ENCODE results near the gene MGAT4C. TPM values are rescaled to one million over a fixed set of nuclear protein-coding genes. Genes with fewer than 3 reads are reported as not detected.
A peak's percentile ranks its signal among the peaks of the same experiment; 100 is the strongest.

MGAT4C gene
- polyA plus RNA-seq, 2 of the 4 experiments (the other 2 are of a cell fraction), result 0.17 TPM; not detected in 1

DNA sequence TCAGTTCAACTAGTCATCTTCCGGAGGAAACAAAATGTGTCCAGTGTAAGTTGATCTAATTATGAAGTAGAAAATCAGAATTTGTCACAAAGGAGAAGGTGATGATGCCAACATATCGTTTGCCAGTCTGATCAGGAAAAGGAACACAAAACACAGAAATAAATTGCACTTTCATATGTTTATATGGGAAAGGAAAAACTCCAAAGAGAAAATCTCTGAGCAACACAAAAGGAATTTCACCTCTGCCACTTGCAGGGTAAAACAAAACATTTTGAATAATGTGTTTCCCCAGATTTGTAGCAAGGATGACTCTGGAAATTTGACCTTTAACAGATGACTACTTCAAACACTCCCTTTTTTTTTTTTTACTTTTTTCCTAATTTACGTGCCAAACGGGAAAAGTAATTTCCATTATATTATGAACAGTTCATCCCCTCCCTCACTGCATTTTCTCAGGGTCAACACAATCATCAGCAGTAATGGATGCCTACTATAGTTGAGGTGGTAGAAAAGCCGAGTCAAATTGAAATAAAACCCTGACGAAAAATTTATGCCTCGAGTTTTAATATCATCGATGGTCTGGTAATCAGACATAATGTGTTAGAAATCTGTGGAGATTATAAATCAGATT, 25.6 kb downstream of the MGAT4C start:
- POLR2A ChIA-PET, result no interaction called here

DNA sequence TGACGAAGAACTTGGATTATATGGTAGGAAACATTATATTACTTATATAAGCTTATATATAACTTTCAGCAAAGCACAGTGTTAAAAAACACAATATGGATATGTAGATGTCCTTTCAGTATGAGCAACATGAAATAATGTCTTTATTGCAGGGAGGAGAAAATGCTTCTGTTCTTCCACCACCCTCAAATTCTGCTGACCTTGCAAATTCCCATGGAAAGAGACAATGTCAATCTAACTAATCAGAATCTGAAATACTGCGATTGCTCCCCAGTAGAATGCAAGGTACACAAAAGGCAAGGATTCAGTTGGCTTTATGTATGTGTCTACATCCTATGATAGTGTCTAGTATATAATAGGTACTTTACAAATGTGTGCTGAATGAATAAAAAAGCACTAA, 26.4 kb downstream of the MGAT4C start:
- Histone ChIP-seq H3K4me3 (no peak overlapping the region), H3K4me1 (peaks cover 13% of the 10 kb centered on the region), H3K4me2 (no peak overlapping the region), H3K9me3 (no peaks in the 10 kb centered on the region), H3K27ac (no peak overlapping the region)
- no peak for ATAC-seq
- 89% methylated on average over 2 of the region's 2 CpGs for WGBS (ENCODE audit: missing lambda C conversion rate)
- CTCF ChIA-PET, result no interaction called here
- no peak for FAIRE-seq
- TF ChIP-seq NFE2L2 (conservative IDR thresholded peaks at IDR 0.05; ENCODE audit: low read length) (no peak), FOXS1 (CRISPR knock-in tag; IDR thresholded peaks at IDR 0.05) (no peak), MAFK (IDR thresholded peaks at IDR 0.05; ENCODE audit: partially characterized antibody) (peak; percentile 99), ZSCAN20 (CRISPR knock-in tag; IDR thresholded peaks at IDR 0.05) (no peak), PHF8 (IDR thresholded peaks at IDR 0.05; ENCODE audit: borderline replicate concordance, low read depth) (no peak), CBX2 (IDR thresholded peaks at IDR 0.05; ENCODE audit: borderline replicate concordance, low read depth) (no peak)
- TF ChIP-seq, protein P1, sequence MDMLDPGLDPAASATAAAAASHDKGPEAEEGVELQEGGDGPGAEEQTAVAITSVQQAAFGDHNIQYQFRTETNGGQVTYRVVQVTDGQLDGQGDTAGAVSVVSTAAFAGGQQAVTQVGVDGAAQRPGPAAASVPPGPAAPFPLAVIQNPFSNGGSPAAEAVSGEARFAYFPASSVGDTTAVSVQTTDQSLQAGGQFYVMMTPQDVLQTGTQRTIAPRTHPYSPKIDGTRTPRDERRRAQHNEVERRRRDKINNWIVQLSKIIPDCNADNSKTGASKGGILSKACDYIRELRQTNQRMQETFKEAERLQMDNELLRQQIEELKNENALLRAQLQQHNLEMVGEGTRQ (IDR thresholded peaks at IDR 0.05), result no peak
- DNase-seq (ENCODE audit: low read depth in 1 of 2, low spot score in 1 of 2), result no peak
- POLR2A ChIA-PET, result no interaction called here

More for the DNA sequence above, 25.6 kb downstream of the MGAT4C start:
- H3K4me1 ChIP-seq, result peaks cover 13% of the 10 kb centered on the region
- TF ChIP-seq JUNB (IDR thresholded peaks at IDR 0.05) (0 out of 2 replicates have a peak, but pooled peaks have one; percentile 14), FOSL2 (IDR thresholded peaks at IDR 0.05) (no peak), FOSL2 (CRISPR knock-in tag; IDR thresholded peaks at IDR 0.05) (0 out of 2 replicates have a peak, but pooled peaks have one; percentile 19), ESRRA (IDR thresholded peaks at IDR 0.05; ENCODE audit: borderline replicate concordance, low read length) (no peak)
- H3K4me2 ChIP-seq, result peak overlapping the region; percentile 67
- WGBS (ENCODE audit: missing lambda C conversion rate), result 20% methylated on average over 8 of the region's 8 CpGs
- no peaks in the 10 kb centered on the region for H3K9me3 ChIP-seq
- peak; percentile 90 for FAIRE-seq
- H3K4me3 ChIP-seq, result no peak overlapping the region
- DNase-seq (ENCODE audit: low read depth in 1 of 2, low spot score in 1 of 2), result peak in 1 of 2 experiments; percentile 11
- no peak for ATAC-seq
- CTCF ChIA-PET, result no interaction called here
- H3K27ac ChIP-seq, result 0 out of 6 replicates have a peak overlapping the region, but pooled peaks have one; percentile 5 to 26

DNA sequence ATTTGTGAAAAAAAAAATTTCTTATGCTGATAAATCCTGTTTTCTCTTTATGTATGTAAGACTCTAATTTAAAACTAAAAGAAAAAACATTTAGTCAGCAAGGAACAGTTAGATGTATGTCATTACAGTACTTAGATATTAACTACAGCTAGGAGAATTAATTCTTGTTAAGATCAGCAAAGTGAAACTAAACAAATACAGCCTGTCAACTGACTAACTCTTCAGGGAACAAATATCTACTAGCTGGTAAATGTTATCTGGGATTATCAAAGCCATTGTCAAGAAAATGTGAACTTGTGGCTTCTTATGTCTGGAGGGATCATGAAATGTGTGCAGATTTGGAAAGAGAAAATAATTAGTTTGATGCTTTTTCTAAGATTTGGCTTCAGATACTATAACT, 27.5 kb downstream of the MGAT4C start:
- Histone ChIP-seq H3K4me2 (no peak overlapping the region), H3K4me1 (peaks cover 13% of the 10 kb centered on the region), H3K27ac (no peak overlapping the region), H3K4me3 (no peak overlapping the region), H3K9me3 (no peaks in the 10 kb centered on the region)
- CTCF ChIA-PET, result no interaction called here
- DNase-seq (ENCODE audit: low read depth in 1 of 2, low spot score in 1 of 2) (no peak), ATAC-seq (no peak), FAIRE-seq (no peak)
- TF ChIP-seq TFCP2L1 (CRISPR knock-in tag; IDR thresholded peaks at IDR 0.05), result no peak
- no peak for TF ChIP-seq FOSL2 (IDR thresholded peaks at IDR 0.05)
- TF ChIP-seq FOSL2 (CRISPR knock-in tag; IDR thresholded peaks at IDR 0.05), result no peak
- TF ChIP-seq RARB (CRISPR knock-in tag; IDR thresholded peaks at IDR 0.05), result no peak
- no peak for TF ChIP-seq HEYL (CRISPR knock-in tag; IDR thresholded peaks at IDR 0.05)
- no peak for TF ChIP-seq MAFK (IDR thresholded peaks at IDR 0.05; ENCODE audit: partially characterized antibody)
- no peak for TF ChIP-seq NR3C1 (IDR thresholded peaks at IDR 0.05)
- no peak for TF ChIP-seq ZSCAN20 (CRISPR knock-in tag; IDR thresholded peaks at IDR 0.05)
- TF ChIP-seq HOXB5 (CRISPR knock-in tag; IDR thresholded peaks at IDR 0.05), result no peak
- TF ChIP-seq CBX2 (IDR thresholded peaks at IDR 0.05; ENCODE audit: borderline replicate concordance, low read depth), result no peak
- no peak for TF ChIP-seq KDM5A (IDR thresholded peaks at IDR 0.05)
- POLR2A ChIA-PET, result no interaction called here

DNA sequence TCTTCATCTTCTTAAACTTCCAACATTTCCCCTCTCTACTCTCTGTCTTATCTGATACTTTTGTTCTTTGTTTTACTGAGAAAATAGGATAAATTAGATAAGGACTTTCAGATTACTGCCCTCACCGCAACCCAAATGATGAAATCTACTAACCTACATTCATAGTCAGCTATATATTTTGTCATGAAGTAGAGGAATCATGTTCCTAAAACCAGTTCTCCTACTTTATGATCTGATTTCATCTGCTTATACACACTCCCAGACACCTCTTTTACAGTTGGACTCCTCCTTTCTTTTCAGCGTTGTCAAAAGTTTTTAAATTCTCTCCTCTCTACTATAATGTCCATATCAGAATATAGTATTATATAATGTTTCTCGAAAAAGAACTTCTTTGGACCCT, 29.7 kb downstream of the MGAT4C start:
- peaks cover 13% of the 10 kb centered on the region for H3K4me1 ChIP-seq
- no peak overlapping the region for H3K4me2 ChIP-seq
- ChIA-PET POLR2A (no interaction called here), CTCF (no interaction called here)
- no peaks in the 10 kb centered on the region for H3K9me3 ChIP-seq
- ATAC-seq, result no peak
- H3K4me3 ChIP-seq, result no peak overlapping the region
- FAIRE-seq, result no peak
- DNase-seq (ENCODE audit: low read depth in 1 of 2, low spot score in 1 of 2), result no peak
- 52% methylated on average over 3 of the region's 3 CpGs for WGBS (ENCODE audit: missing lambda C conversion rate)
- no peak overlapping the region for H3K27ac ChIP-seq
- no peak for TF ChIP-seq POLR2AphosphoS2 (conservative IDR thresholded peaks at IDR 0.05; ENCODE audit: low read length)
- TF ChIP-seq, protein P2, sequence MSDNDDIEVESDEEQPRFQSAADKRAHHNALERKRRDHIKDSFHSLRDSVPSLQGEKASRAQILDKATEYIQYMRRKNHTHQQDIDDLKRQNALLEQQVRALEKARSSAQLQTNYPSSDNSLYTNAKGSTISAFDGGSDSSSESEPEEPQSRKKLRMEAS (IDR thresholded peaks at IDR 0.05), result no peak
- TF ChIP-seq HOXB13 (CRISPR knock-in tag; IDR thresholded peaks at IDR 0.05; ENCODE audit: low read depth), result no peak
- no peak for TF ChIP-seq HEYL (CRISPR knock-in tag; IDR thresholded peaks at IDR 0.05)
- TF ChIP-seq CBX8 (IDR thresholded peaks at IDR 0.05), result no peak
- no peak for TF ChIP-seq EHMT2 (IDR thresholded peaks at IDR 0.05; ENCODE audit: low read depth)
- TF ChIP-seq RAD21 (conservative IDR thresholded peaks at IDR 0.05 in 1 of 2, IDR thresholded peaks at IDR 0.05 in 1 of 2), result no peak
- TF ChIP-seq NPAS2 (CRISPR knock-in tag; IDR thresholded peaks at IDR 0.05; ENCODE audit: borderline replicate concordance), result no peak
- TF ChIP-seq SREBF2 (IDR thresholded peaks at IDR 0.05), result no peak
- TF ChIP-seq TFCP2L1 (CRISPR knock-in tag; IDR thresholded peaks at IDR 0.05), result no peak
- no peak for TF ChIP-seq CEBPB (IDR thresholded peaks at IDR 0.05)
- TF ChIP-seq, protein P1 (IDR thresholded peaks at IDR 0.05), result no peak
- no peak for TF ChIP-seq ZSCAN20 (CRISPR knock-in tag; IDR thresholded peaks at IDR 0.05)
- TF ChIP-seq, protein P3, sequence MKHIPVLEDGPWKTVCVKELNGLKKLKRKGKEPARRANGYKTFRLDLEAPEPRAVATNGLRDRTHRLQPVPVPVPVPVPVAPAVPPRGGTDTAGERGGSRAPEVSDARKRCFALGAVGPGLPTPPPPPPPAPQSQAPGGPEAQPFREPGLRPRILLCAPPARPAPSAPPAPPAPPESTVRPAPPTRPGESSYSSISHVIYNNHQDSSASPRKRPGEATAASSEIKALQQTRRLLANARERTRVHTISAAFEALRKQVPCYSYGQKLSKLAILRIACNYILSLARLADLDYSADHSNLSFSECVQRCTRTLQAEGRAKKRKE (CRISPR knock-in tag; IDR thresholded peaks at IDR 0.05; ENCODE audit: low read depth), result no peak
- TF ChIP-seq HOXA7 (CRISPR knock-in tag; IDR thresholded peaks at IDR 0.05), result no peak
- TF ChIP-seq ZFP36 (IDR thresholded peaks at IDR 0.05; ENCODE audit: borderline replicate concordance, partially characterized antibody), result no peak
